Measurements from ENCODE around the gene PRKAG2. TPM values are rescaled to one million over a fixed set of nuclear protein-coding genes. Genes with fewer than 3 reads are reported as not detected.

PRKAG2 gene
- total and polyA plus RNA-seq, 4 donors: 3.6 to 25.1 (median 16.8) TPM

DNA sequence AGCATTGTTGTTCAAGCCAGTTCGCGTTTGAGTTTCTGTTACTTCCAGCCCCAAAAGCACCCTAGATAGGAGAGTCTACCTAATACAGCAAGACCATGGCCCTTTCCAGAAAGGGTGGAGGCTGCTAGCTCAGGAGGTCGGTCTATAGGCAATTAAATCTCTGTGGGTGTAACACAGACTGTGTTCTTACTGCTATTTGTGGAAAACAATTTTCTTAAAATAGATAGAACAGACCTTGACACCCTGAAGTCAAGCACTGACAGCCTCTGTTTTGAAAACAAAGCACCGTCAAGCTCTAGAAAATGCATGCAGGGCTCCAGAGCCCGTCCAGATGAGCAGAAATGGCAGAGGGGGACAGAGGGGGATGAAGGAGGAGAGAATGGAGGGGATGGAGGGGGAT is 156.6 kb downstream of the PRKAG2 start:
- 79% methylated on average over 5 of the region's 5 CpGs for WGBS
- no peak overlapping the region for H3K4me3 ChIP-seq (ENCODE audit: low read depth in 1 of 3, low read length in 3 of 3)
- DNase-seq (ENCODE audit: low spot score): no peak
- H3K27me3 ChIP-seq (ENCODE audit: control insufficient read depth in 4 of 4, insufficient read depth in 4 of 4, low read length in 3 of 4): no peaks in the 10 kb centered on the region
- no peak overlapping the region for H3K9ac ChIP-seq (ENCODE audit: low read depth in 1 of 2, low read length in 2 of 2)
- TF ChIP-seq NR2F2 (IDR thresholded peaks at IDR 0.05) (no peak), FOXA1 (IDR thresholded peaks at IDR 0.05) (no peak), YY1 (IDR thresholded peaks at IDR 0.05) (no peak), HNF4A (conservative IDR thresholded peaks at IDR 0.05) (no peak)
- TF ChIP-seq, protein P1, sequence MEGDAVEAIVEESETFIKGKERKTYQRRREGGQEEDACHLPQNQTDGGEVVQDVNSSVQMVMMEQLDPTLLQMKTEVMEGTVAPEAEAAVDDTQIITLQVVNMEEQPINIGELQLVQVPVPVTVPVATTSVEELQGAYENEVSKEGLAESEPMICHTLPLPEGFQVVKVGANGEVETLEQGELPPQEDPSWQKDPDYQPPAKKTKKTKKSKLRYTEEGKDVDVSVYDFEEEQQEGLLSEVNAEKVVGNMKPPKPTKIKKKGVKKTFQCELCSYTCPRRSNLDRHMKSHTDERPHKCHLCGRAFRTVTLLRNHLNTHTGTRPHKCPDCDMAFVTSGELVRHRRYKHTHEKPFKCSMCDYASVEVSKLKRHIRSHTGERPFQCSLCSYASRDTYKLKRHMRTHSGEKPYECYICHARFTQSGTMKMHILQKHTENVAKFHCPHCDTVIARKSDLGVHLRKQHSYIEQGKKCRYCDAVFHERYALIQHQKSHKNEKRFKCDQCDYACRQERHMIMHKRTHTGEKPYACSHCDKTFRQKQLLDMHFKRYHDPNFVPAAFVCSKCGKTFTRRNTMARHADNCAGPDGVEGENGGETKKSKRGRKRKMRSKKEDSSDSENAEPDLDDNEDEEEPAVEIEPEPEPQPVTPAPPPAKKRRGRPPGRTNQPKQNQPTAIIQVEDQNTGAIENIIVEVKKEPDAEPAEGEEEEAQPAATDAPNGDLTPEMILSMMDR (IDR thresholded peaks at IDR 0.05; ENCODE audit: low read depth, low read length, missing input control): no peak
- TF ChIP-seq, protein P2, sequence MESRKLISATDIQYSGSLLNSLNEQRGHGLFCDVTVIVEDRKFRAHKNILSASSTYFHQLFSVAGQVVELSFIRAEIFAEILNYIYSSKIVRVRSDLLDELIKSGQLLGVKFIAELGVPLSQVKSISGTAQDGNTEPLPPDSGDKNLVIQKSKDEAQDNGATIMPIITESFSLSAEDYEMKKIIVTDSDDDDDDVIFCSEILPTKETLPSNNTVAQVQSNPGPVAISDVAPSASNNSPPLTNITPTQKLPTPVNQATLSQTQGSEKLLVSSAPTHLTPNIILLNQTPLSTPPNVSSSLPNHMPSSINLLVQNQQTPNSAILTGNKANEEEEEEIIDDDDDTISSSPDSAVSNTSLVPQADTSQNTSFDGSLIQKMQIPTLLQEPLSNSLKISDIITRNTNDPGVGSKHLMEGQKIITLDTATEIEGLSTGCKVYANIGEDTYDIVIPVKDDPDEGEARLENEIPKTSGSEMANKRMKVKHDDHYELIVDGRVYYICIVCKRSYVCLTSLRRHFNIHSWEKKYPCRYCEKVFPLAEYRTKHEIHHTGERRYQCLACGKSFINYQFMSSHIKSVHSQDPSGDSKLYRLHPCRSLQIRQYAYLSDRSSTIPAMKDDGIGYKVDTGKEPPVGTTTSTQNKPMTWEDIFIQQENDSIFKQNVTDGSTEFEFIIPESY (IDR thresholded peaks at IDR 0.05): no peak
- peaks cover 18 to 47% (median 25%) of the 10 kb centered on the region in 4 donors for H3K4me1 ChIP-seq (ENCODE audit: control insufficient read depth in 4 of 4, insufficient read depth in 4 of 4, low read length in 3 of 4)
- peaks cover 0 to 2% (median 0%) of the 10 kb centered on the region in 4 donors for H3K36me3 ChIP-seq (ENCODE audit: control insufficient read depth in 4 of 4, insufficient read depth in 3 of 4, low read depth in 1 of 4, low read length in 3 of 4)
- no peaks in the 10 kb centered on the region for H3K9me3 ChIP-seq (ENCODE audit: control insufficient read depth in 4 of 4, low read length in 3 of 4)
- H3K27ac ChIP-seq (ENCODE audit: low read depth in 1 of 2, low read length in 2 of 2): no peak overlapping the region

DNA sequence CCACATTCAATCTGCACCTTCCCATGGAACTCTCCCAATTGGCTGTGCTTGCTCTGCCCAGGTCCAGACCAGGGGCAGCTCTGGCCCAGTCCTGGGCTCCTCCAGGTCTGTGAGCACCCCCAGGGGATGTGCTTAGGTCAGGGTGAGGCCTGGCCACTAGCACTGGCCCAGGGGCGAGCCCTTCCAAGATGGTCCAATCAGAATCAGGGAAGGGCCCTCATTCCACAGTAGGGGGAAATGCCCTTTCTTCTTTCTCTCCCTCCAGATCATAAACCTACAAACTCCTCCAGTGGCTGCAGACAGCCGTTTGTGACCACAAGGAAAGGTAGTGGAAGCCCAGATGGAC is 157.0 kb downstream of the PRKAG2 start:
- Histone ChIP-seq H3K36me3 (ENCODE audit: control insufficient read depth in 4 of 4, insufficient read depth in 3 of 4, low read depth in 1 of 4, low read length in 3 of 4) (no peaks in the 10 kb centered on the region), H3K27me3 (ENCODE audit: control insufficient read depth in 4 of 4, insufficient read depth in 4 of 4, low read length in 3 of 4) (no peaks in the 10 kb centered on the region), H3K27ac (ENCODE audit: low read depth in 1 of 2, low read length in 2 of 2) (no peak overlapping the region), H3K4me1 (ENCODE audit: control insufficient read depth in 4 of 4, insufficient read depth in 4 of 4, low read length in 3 of 4) (peaks cover 18 to 47% (median 25%) of the 10 kb centered on the region in 4 donors), H3K9ac (ENCODE audit: low read depth in 1 of 2, low read length in 2 of 2) (no peak overlapping the region), H3K4me3 (ENCODE audit: low read depth in 1 of 3, low read length in 3 of 3) (no peak overlapping the region), H3K9me3 (ENCODE audit: control insufficient read depth in 4 of 4, low read length in 3 of 4) (no peaks in the 10 kb centered on the region)
- no peak for DNase-seq (ENCODE audit: low spot score)
- WGBS: 96% methylated on average over 2 of the region's 2 CpGs
- TF ChIP-seq, protein P2 (IDR thresholded peaks at IDR 0.05): no peak
- TF ChIP-seq FOXA1 (IDR thresholded peaks at IDR 0.05): no peak
- TF ChIP-seq, protein P3, sequence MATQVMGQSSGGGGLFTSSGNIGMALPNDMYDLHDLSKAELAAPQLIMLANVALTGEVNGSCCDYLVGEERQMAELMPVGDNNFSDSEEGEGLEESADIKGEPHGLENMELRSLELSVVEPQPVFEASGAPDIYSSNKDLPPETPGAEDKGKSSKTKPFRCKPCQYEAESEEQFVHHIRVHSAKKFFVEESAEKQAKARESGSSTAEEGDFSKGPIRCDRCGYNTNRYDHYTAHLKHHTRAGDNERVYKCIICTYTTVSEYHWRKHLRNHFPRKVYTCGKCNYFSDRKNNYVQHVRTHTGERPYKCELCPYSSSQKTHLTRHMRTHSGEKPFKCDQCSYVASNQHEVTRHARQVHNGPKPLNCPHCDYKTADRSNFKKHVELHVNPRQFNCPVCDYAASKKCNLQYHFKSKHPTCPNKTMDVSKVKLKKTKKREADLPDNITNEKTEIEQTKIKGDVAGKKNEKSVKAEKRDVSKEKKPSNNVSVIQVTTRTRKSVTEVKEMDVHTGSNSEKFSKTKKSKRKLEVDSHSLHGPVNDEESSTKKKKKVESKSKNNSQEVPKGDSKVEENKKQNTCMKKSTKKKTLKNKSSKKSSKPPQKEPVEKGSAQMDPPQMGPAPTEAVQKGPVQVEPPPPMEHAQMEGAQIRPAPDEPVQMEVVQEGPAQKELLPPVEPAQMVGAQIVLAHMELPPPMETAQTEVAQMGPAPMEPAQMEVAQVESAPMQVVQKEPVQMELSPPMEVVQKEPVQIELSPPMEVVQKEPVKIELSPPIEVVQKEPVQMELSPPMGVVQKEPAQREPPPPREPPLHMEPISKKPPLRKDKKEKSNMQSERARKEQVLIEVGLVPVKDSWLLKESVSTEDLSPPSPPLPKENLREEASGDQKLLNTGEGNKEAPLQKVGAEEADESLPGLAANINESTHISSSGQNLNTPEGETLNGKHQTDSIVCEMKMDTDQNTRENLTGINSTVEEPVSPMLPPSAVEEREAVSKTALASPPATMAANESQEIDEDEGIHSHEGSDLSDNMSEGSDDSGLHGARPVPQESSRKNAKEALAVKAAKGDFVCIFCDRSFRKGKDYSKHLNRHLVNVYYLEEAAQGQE (IDR thresholded peaks at IDR 0.05): no peak
- TF ChIP-seq RAD21 (IDR thresholded peaks at IDR 0.05): no peak
- no peak for TF ChIP-seq YY1 (IDR thresholded peaks at IDR 0.05)
- TF ChIP-seq GABPA (IDR thresholded peaks at IDR 0.05 in 1 of 2, conservative IDR thresholded peaks at IDR 0.05 in 1 of 2): no peak
- TF ChIP-seq, protein P1 (IDR thresholded peaks at IDR 0.05; ENCODE audit: low read depth, low read length, missing input control): no peak
- TF ChIP-seq FOXA2 (IDR thresholded peaks at IDR 0.05): no peak
- TF ChIP-seq SP1 (IDR thresholded peaks at IDR 0.05): no peak
- TF ChIP-seq TAF1 (conservative IDR thresholded peaks at IDR 0.05): no peak
- TF ChIP-seq, protein P4, sequence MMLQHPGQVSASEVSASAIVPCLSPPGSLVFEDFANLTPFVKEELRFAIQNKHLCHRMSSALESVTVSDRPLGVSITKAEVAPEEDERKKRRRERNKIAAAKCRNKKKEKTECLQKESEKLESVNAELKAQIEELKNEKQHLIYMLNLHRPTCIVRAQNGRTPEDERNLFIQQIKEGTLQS (IDR thresholded peaks at IDR 0.05): no peak
- TF ChIP-seq RXRA (IDR thresholded peaks at IDR 0.05): no peak
- TF ChIP-seq JUND (IDR thresholded peaks at IDR 0.05): no peak
- TF ChIP-seq EGR1 (IDR thresholded peaks at IDR 0.05; ENCODE audit: low read depth in 2 of 2): no peak
- TF ChIP-seq NR2F2 (IDR thresholded peaks at IDR 0.05): no peak
- TF ChIP-seq HNF4G (IDR thresholded peaks at IDR 0.05): no peak
